IMR-90 (cell line): ENCODE measurements around the gene MID1. TPM values are rescaled to one million over a fixed set of nuclear protein-coding genes. Genes with fewer than 3 reads are reported as not detected.

ENCODE experiments used
- ATAC-seq: fragments of 200-7000 bp; cut with Tn5 transposase; 2 replicates; pipeline ENCODE4 v1.9.1; 2020; ENCODE audit warnings: low read depth, mild to moderate bottlenecking, moderate library complexity
- BruUV-seq: library from RNA; stranded (reverse); fragments of 400-500 nt; replicated peaks from 2 replicates; lab custom pipeline; 2021; lab: Mats Ljungman, UMichigan
- CTCF ChIA-PET: fragments of 300-600 bp; formaldehyde crosslinking; extraction: SDS; loops from one replicate; lab custom pipeline; 2021; ENCODE audit warnings: antibody characterized with exemption; lab: Yijun Ruan, JAX
- POLR2A ChIA-PET: fragments of 300-600 bp; sonication (Branson Sonifier 250); formaldehyde crosslinking; loops from one replicate; lab custom pipeline; 2022; ENCODE audit warnings: antibody characterized with exemption; ENCODE audit not compliant: unreplicated experiment; lab: Charles Lee
- DNase-seq: peaks from one replicate; pipeline ENCODE4 v3.0.0; 2013
- H2AFZ ChIP-seq: replicated peaks from 2 replicates; pipeline ENCODE3; 2013; ENCODE audit warnings: low read length, mild to moderate bottlenecking; ENCODE audit not compliant: poor library complexity
- H2AK5ac ChIP-seq: 2 replicates; pipeline ENCODE4 v1.6.1; 2013; ENCODE audit warnings: low read depth, low read length, inconsistent platforms
- H2AK9ac ChIP-seq: replicated peaks from 2 replicates; pipeline ENCODE3; 2013; ENCODE audit warnings: mild to moderate bottlenecking, low read depth, low read length, moderate library complexity; ENCODE audit not compliant: poor library complexity
- H2BK120ac ChIP-seq: 2 replicates; pipeline ENCODE4 v1.6.1; 2013; ENCODE audit warnings: low read depth, low read length, inconsistent platforms
- H2BK15ac ChIP-seq: 3 replicates; pipeline ENCODE4 v1.6.1; 2013; ENCODE audit warnings: low read depth, low read length, inconsistent platforms
- H2BK20ac ChIP-seq: 2 replicates; pipeline ENCODE4 v1.6.1; 2013; ENCODE audit warnings: low read depth, mild to moderate bottlenecking, inconsistent platforms, low read length, moderate library complexity
- H2BK5ac ChIP-seq: 2 replicates; pipeline ENCODE4 v1.6.1; 2013; ENCODE audit warnings: mild to moderate bottlenecking, low read depth, low read length, inconsistent platforms; ENCODE audit not compliant: poor library complexity, severe bottlenecking
- H3K14ac ChIP-seq: replicated peaks from 2 replicates; pipeline ENCODE4 v1.6.1; 2013; ENCODE audit warnings: low read depth, low read length, inconsistent platforms
- H3K18ac ChIP-seq: 2 replicates; pipeline ENCODE4 v1.6.1; 2013; ENCODE audit warnings: low read depth, low read length, control low read depth
- H3K23ac ChIP-seq: 2 replicates; pipeline ENCODE4 v1.6.1; 2013; ENCODE audit warnings: low read depth, low read length, inconsistent platforms
- H3K27ac ChIP-seq: 2 replicates; pipeline ENCODE4 v1.5.1; 2013; ENCODE audit warnings: mild to moderate bottlenecking, control low read depth, low read length; ENCODE audit not compliant: insufficient read depth
- H3K27me3 ChIP-seq: 2 replicates; pipeline ENCODE4 v1.6.1; 2013; ENCODE audit warnings: low read length; ENCODE audit not compliant: control insufficient read depth, insufficient read depth
- H3K36me3 ChIP-seq: 2 replicates; pipeline ENCODE4 v1.6.1; 2013; ENCODE audit warnings: low read length, mixed read lengths; ENCODE audit not compliant: control insufficient read depth, insufficient read depth
- H3K4ac ChIP-seq: 2 replicates; pipeline ENCODE4 v1.6.1; 2013; ENCODE audit warnings: low read depth, low read length, inconsistent platforms
- H3K4me1 ChIP-seq: 2 replicates; pipeline ENCODE4 v1.6.1; 2013; ENCODE audit warnings: low read length, mixed read lengths; ENCODE audit not compliant: control insufficient read depth, insufficient read depth
- H3K4me2 ChIP-seq: 2 replicates; pipeline ENCODE4 v1.6.1; 2013; ENCODE audit warnings: low read depth, mild to moderate bottlenecking, control low read depth, low read length, moderate library complexity
- H3K4me3 ChIP-seq: 2 replicates; pipeline ENCODE4 v1.5.1; 2013; ENCODE audit warnings: low read depth, mild to moderate bottlenecking, control low read depth, low read length, moderate library complexity; ENCODE audit not compliant: insufficient read depth
- H3K56ac ChIP-seq: 2 replicates; pipeline ENCODE4 v1.6.1; 2013; ENCODE audit warnings: low read length, inconsistent platforms; ENCODE audit not compliant: insufficient read depth; ENCODE audit errors: extremely low read depth
- H3K79me1 ChIP-seq, 2 experiments: 2 replicates each; pipeline ENCODE4 v1.6.1; 2013; ENCODE audit warnings: low read length in 2 of 2, inconsistent platforms in 1 of 2, low read depth in 1 of 2
- H3K9ac ChIP-seq: 2 replicates; pipeline ENCODE4 v1.6.1; 2013; ENCODE audit warnings: low read depth, low read length, control low read depth
- H3K9me1 ChIP-seq: 2 replicates; pipeline ENCODE4 v1.6.1; 2013; ENCODE audit warnings: low read length, inconsistent platforms; ENCODE audit not compliant: insufficient read depth
- H3K9me3 ChIP-seq: 2 replicates; pipeline ENCODE4 v1.6.1; 2013; ENCODE audit warnings: low read length; ENCODE audit not compliant: control insufficient read depth, insufficient read depth
- H4K20me1 ChIP-seq: 2 replicates; pipeline ENCODE4 v1.6.1; 2013; ENCODE audit warnings: low read length, inconsistent platforms; ENCODE audit not compliant: insufficient read depth
- H4K5ac ChIP-seq: 2 replicates; pipeline ENCODE4 v1.6.1; 2013; ENCODE audit warnings: mild to moderate bottlenecking, low read depth, low read length, control low read depth
- H4K8ac ChIP-seq, 2 experiments: 2 replicates each; pipeline ENCODE4 v1.6.1; 2013; ENCODE audit warnings: low read depth in 2 of 2, low read length in 2 of 2, control low read depth in 1 of 2, inconsistent platforms in 1 of 2
- H4K91ac ChIP-seq: 2 replicates; pipeline ENCODE4 v1.6.1; 2013; ENCODE audit warnings: low read depth, low read length, inconsistent platforms; ENCODE audit not compliant: insufficient read depth
- CEBPB ChIP-seq: IDR thresholded peaks from 2 replicates; pipeline ENCODE4 v1.6.1; 2012; ENCODE audit warnings: low read depth, low read length, improper control_type of control experiment
- MAZ ChIP-seq: IDR thresholded peaks from 2 replicates; pipeline ENCODE4 v1.6.1; 2012; ENCODE audit warnings: low read depth, mild to moderate bottlenecking, low read length, improper control_type of control experiment, moderate library complexity, borderline replicate concordance
- RAD21 ChIP-seq: IDR thresholded peaks from 2 replicates; pipeline ENCODE4 v1.6.1; 2012; ENCODE audit warnings: low read length, improper control_type of control experiment
- RFX5 ChIP-seq: IDR thresholded peaks from 2 replicates; pipeline ENCODE4 v1.8.0; 2012; ENCODE audit warnings: low read depth, mild to moderate bottlenecking, low read length, moderate library complexity
- WGBS, 2 experiments: methylation state at CpG; one replicate each; pipeline versions ENCODE4 v1.1.5 to v1.1.7; 2013; ENCODE audit warnings: missing lambda C conversion rate in 2 of 2; ENCODE audit not compliant: insufficient read length in 1 of 2; ENCODE audit errors: extremely low coverage in 2 of 2; 5-methylcytosine and 5-hydroxymethylcytosine counted together
- dilution Hi-C: fragments of 300-500 bp; cut with HindIII; formaldehyde crosslinking; loops from one replicate; pipeline ENCODE4 v1.14.3; 2018; ENCODE audit warnings: low sequenced_read_pairs; ENCODE audit not compliant: unreplicated experiment
- in situ Hi-C: fragments of 300-500 bp; cut with MboI; formaldehyde crosslinking; loops from 3 replicates; pipeline ENCODE4 v1.14.3; 2019; ENCODE audit warnings: low sequenced_read_pairs, inconsistent platforms, mixed read lengths
- intact Hi-C: fragments of 100-400 bp; cut with micrococcal nuclease; formaldehyde crosslinking; loops from 2 replicates; pipeline ENCODE4 v1.10.0; 2022
- polyA plus RNA-seq, 3 experiments: library from polyadenylated mRNA; depleted of rRNA; stranded (reverse); fragments of >200 nt; gene quantifications; 2 replicates each; pipeline ENCODE4 v1.2.3, GENCODE V29; 2012; ENCODE audit warnings: low replicate concordance in 1 of 3
- total RNA-seq: library from RNA; depleted of rRNA; stranded (reverse); fragments of >200 nt; gene quantifications from 2 replicates; pipeline ENCODE4 v1.2.3, GENCODE V29; 2012

The MID1 gene
- total and polyA plus RNA-seq, 2 of the 4 experiments (the other 2 are of a cell fraction), result 37.2 to 106 TPM

GRCh38 chrX:10667143-10667542 lies 46.8 kb upstream of the MID1 start (continued):
- TF ChIP-seq RAD21 (no peak), RFX5 (no peak)

- Histone ChIP-seq H4K8ac (no peak overlapping the region), H3K4me1 (no peaks in the 10 kb centered on the region), H3K27ac (no peak overlapping the region), H3K4me2 (no peak overlapping the region), H3K9ac (no peak overlapping the region), H2AK5ac (no peak overlapping the region), H3K56ac (no peak overlapping the region), H3K23ac (no peak overlapping the region), H2AK9ac (no peak overlapping the region), H3K9me1 (no peaks in the 10 kb centered on the region), H3K36me3 (no peaks in the 10 kb centered on the region), H3K9me3 (no peaks in the 10 kb centered on the region), H4K20me1 (no peaks in the 10 kb centered on the region), H4K91ac (no peak overlapping the region), H2BK15ac (no peak overlapping the region), H3K14ac (no peak overlapping the region), H3K27me3 (no peaks in the 10 kb centered on the region), H3K18ac (no peak overlapping the region), H3K4ac (no peak overlapping the region), H3K79me1 (no peaks in the 10 kb centered on the region), H2BK20ac (no peak overlapping the region), H2BK120ac (no peak overlapping the region), H4K5ac (no peak overlapping the region), H2AFZ (no peak overlapping the region), H3K4me3 (no peak overlapping the region), H2BK5ac (no peak overlapping the region)
- BruUV-seq, result no TSS peak
- no CpG with 5 or more reads among the region's 1 CpG for WGBS, 2 experiments
- CTCF ChIA-PET, result no interaction called here
- POLR2A ChIA-PET, result no interaction called here
- ATAC-seq (no peak), DNase-seq (no peak)
- dilution Hi-C loops, result no loop called here
- intact Hi-C loops, result no loop called here
- TF ChIP-seq MAZ, result no peak
- no peak for TF ChIP-seq RFX5
- peak; percentile 81 for TF ChIP-seq CEBPB
- in situ Hi-C loops, result no loop called here
Measured at GRCh38 chrX:10666102-10666501, 45.7 kb upstream of the MID1 start.
